A204.1 (cell line): ENCODE measurements around the gene ITSN2.
"Not testable (repeated sequence)": the region's sequence is repeated elsewhere in the genome, so short reads cannot be mapped to it uniquely, and the experiment has no call there.

Source experiments
- FAIRE-seq: peaks from 2 replicates; lab custom pipeline; 2012; peaks lifted over from hg19 to GRCh38; lab: Jason Lieb, UNC

Gene ITSN2

DNA sequence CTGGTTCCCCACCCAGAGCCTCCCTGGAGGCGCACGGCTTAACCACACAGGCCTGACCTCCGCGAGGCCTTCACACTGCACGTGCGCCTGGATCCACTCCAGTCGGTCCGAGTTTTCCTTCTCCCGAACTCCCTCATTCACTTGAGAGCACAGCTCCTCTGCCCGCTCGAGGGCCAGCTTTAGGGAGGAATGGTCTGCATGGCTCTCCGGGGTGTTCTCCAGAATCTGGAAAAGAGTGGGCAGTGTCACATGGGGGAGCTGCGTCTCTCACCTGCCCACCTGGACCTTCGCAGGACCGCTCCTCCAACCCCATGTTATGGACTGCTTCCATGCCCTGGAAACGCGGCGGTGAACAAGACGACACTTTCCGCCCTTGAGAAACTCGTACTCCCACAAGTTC lies 149.6 kb downstream of the ITSN2 start:
- FAIRE-seq = no peak

GRCh38 chr2:24210106-24210455 lies 150.3 kb downstream of the ITSN2 start:
- no peak for FAIRE-seq

DNA sequence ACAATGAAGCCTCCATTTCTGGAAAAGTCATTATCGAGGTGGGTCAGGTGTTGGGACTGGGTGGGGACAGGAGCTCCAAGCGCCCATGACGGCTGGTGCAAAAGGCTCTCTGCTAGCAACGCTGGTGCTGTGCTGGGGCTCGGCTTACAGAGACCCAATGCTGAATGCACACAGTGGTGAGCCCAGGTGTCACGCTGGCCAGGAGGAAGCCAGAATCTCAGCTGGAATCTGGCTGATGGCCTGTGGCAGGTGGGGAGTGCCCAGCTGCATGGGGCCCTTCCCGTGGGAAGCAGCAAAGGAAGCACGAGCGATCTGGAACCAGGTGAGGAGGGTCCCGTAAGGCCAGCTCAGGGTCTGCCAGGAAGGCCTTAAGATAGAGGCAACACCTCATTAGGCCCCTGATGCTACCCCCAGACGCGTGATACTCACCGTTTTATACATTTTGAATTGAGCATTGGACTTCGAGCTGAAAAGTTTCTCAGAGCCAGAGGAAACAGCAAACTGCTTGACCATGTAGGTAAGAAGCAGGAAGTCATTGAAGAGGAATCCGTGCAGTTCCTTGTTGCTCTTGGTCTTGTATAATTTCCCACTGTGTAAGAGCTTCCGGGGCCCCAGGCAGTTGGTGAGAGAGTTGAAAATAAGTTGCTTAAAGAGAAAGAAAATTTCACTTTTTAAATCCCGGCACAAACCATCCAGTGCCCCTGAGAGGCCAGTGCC lies 150.8 kb downstream of the ITSN2 start:
- no peak for FAIRE-seq

DNA sequence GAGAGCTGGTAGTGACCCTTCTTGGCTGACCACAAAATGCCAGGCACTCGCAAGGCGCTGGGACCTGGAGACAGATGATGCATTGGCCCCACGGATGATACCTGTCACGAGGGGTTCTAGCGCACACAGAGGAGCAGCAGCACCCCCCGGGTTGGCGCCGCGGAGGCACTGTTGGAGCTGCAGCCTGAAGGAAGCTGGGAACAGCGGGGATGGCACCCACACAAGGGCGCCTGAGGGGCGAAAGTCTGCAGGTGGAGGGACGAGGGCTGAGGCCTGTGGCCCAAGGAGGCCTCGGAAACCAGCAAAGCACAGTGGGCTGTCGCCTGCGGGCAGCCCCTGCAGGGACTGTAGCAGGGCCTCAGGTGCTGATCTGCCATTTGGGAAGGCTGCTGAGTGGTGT lies 151.8 kb downstream of the ITSN2 start:
- no peak for FAIRE-seq

- FAIRE-seq = no peak
Measured at GRCh38 chr2:24207359-24207758, 153.0 kb downstream of the ITSN2 start.

GRCh38 chr2:24206714-24207113 lies 153.6 kb downstream of the ITSN2 start:
- no peak for FAIRE-seq

DNA sequence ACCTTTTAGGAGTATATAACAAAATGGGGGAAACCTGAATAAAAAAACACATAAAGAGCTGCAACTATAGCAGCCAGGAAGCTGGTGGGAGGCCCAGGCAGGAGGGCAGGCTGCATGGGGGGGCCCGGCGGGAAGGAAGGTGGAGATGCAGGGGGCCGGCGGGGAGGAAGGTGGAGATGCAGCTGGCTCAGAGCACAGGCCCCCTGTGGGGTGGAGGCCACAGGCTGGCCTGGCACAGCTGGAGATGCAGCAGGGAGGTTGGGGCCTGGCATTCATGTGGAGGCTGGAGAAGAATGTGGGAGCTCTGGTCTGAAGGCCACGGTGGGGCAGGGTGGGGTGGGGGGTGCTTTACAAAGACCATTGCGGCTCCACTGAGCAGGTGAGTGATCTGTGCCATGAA lies 154.1 kb downstream of the ITSN2 start:
- no peak for FAIRE-seq

DNA sequence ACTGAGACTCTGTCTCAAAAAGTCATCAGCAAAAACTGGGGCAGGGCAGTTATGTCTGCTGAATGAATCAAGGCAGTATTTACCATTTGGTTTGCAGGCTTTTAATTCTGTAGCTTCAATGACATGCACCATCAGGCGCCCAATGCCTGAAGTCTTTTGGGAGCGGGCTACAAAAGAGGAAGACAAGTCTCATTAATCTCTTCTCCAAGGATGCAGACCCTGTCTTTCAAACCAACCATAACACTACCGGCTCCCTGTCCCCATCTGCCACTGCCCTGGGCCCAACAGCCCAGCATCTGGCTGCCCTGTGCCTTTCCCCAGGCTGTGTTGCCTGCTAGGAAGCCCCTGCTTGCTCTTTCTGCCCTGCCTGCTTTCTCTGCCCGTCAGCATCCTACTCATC lies 155.2 kb downstream of the ITSN2 start:
- no peak for FAIRE-seq

DNA sequence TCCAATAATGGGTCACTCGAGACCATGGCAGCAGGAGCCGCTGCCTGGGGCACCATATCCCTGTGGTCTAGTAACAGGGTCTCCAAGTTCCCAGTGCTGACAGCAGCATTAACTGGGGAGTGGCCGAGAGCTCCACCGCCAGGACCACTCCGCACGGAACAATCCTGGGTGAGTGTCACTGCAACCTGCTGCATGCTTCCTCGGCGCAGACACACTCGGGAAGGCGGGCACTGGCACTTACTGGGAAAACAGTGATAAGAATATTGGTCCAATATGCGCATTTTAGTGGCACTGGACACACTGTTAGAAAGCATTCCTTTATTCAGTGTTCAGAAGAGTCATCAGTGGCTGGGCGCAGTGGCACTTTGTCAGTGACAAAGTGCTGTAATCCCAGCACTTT lies 155.8 kb downstream of the ITSN2 start:
- no peak for FAIRE-seq

DNA sequence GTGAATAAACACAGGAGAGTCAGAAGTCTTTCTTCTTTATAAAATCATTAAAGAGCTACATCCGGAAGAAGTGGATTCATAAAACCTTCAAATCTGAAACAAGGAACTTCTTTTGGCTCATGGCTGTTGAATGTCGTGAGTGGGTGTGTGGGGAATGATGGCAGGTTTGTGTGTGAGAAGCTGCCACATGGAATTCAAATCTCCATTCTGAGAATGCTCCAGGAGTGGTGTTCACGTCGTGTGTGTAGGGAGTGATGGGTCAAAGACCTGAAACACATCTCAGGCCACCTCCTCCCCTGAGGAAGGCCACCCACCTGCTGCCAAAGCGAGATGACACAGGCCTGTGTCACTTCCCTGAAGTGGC lies 156.6 kb downstream of the ITSN2 start:
- no peak for FAIRE-seq

- no peak for FAIRE-seq
Measured at GRCh38 chr2:24203029-24203786, 157.1 kb downstream of the ITSN2 start.

DNA sequence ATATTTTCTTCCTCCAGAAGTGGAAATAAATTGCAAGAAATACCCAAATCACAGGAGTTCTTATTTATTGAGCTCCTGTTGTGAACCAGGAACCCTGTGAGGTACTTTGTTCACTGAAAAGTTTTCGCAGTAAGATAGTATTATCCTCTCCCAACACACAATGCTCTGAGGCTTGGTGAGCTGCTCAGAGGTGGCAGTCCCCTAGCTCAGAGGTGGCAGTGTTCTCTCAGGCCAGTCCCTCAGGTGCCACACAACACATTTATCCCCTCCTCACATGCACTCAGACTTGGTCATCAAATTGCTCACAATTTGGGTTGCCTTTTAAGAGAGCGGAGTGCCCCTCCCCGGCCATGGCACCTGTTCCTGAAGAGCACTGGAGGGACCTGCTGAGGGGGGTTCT lies 159.5 kb downstream of the ITSN2 start:
- FAIRE-seq = no peak

DNA sequence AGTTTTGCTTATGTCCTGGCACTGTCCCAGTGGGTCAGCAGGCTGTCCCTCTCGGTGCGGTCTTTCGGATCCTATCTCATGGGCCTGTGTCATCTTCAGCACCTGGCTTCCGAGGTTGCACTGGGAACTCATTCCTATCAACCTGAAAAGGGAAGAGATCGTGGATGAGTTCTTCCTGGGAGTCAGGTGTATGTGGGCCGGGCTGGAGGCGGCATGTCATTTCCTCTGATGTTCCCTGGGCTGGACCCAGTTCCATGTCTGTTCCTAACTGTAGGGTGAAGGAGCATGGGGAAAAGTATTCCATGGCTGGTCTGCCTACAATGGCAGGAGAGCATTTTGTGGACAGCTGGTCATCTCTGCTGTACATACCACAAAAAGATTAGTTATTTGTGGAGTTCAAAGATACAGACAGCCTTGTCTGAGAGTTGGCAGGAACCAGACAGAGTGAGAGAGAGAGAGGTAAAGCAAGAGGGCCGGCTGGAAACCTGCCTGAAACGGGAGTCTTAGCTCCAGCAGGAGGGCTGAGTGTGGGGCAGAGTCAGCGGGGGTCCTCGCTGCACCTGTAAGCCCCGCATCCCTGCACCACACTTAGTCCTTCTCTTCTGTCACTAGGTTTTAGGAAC lies 160.3 kb downstream of the ITSN2 start:
- no peak for FAIRE-seq

DNA sequence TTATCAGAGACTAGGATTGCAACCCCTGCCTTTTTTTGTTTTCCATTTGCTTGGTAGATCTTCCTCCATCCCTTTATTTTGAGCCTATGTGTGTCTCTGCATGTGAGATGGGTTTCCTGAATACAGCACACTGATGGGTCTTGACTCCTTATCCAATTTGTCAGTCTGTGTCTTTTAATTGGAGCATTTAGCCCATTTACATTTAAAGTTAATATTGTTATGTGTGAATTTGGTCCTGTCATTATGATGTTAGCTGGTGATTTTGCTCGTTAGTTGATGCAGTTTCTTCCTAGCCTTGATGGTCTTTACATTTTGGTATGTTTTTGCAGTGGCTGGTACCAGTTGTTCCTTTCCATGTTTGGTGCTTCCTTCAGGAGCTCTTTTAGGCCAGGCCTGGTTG lies 163.1 kb downstream of the ITSN2 start:
- not testable (repeated sequence) for FAIRE-seq

GRCh38 chr2:24191848-24192247 lies 168.5 kb downstream of the ITSN2 start:
- FAIRE-seq = no peak

DNA sequence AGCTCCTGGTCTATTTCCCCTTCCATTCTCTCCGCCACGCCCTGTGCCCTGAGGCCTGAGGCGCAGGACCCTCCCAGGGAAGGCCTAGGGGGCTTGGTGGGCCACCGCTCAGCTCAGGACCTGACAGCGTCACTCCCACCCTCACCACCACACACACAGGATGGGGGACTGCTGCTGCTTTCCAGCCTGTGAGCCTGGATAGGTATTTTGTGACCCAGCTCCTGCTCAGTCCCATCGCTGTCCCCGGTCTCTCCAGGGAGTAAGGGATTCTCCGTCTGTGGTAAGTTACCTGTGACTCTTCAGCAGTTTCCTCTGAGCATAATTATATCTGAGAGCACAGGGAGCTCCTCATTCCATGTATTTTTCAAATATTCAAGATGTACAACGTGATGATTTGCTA lies 169.2 kb downstream of the ITSN2 start:
- FAIRE-seq = no peak

GRCh38 chr2:24190503-24190902 lies 169.8 kb downstream of the ITSN2 start:
- FAIRE-seq = no peak

DNA sequence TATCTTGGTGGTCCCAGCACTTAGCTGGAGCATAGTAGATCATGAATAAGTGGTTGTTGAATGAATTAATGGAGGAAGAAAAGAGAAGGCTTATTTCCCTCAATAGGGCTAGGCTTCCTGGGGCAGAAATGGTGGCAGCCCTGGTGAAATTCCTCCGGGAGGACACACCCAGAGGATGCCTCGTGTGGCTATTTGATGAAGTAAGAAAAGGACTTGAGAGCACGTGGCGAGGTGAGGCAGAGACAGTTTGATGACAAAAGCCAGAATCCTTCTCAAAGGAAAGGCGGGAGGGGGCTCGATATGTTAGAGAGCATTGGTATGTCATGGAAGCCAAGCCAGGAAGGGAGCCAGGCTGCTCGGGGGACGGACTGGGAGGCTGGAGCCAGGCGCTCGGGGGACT lies 170.8 kb downstream of the ITSN2 start:
- FAIRE-seq = no peak

GRCh38 chr2:24183366-24184069 lies 176.8 kb downstream of the ITSN2 start:
- FAIRE-seq = no peak

GRCh38 chr2:24182507-24182906 lies 177.8 kb downstream of the ITSN2 start:
- FAIRE-seq = no peak

GRCh38 chr2:24181849-24182248 lies 178.5 kb downstream of the ITSN2 start:
- FAIRE-seq = no peak

GRCh38 chr2:24179683-24180082 lies 180.7 kb downstream of the ITSN2 start:
- FAIRE-seq = no peak

DNA sequence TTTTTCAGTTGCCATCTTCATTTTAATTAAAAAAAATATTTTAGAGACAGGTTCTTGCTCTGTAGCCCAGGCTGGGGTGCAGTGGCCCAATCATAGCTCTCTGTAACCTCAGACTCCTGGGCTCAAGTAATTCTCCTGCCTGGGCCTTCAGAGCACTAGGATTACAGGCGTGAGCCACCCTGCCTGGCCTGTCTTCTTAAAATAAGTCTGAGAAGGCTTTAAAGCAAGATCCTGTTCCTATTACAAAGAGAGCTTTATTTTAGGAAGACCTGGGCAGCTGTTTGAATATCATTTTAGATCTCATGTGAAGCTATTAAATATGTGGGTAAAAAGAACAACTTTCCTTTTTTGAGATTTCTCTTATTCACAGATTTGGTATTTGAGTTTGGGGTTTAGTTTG lies 184.0 kb downstream of the ITSN2 start:
- FAIRE-seq = no peak
